ENCODE data around the gene STON1. TPM values are rescaled to one million over a fixed set of nuclear protein-coding genes. Genes with fewer than 3 reads are reported as not detected.
"Not testable (repeated sequence)": the region's sequence is repeated elsewhere in the genome, so short reads cannot be mapped to it uniquely, and the experiment has no call there.

STON1 gene
- total RNA-seq, 1 donor = 25.0 TPM

DNA sequence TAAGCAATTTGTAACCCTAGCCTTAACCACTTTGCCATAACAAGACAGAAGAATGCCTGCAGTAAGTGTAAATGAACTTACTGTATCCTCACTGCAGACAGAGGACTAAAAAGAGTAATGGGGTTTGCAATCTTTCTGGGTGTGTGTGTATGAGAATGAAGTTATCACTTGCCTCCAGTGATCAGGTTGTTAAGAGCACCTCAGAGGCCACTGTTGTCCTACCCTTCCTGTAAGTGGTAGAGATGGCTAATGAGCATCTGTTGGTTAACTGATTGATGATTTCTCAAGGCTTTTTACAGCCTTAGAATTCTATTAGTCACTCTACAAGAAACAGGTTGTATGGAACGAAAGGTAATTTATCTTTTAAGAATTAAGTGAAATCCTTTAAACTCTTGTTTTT lies 60.1 kb downstream of the STON1 start:
- TF ChIP-seq, protein P1, sequence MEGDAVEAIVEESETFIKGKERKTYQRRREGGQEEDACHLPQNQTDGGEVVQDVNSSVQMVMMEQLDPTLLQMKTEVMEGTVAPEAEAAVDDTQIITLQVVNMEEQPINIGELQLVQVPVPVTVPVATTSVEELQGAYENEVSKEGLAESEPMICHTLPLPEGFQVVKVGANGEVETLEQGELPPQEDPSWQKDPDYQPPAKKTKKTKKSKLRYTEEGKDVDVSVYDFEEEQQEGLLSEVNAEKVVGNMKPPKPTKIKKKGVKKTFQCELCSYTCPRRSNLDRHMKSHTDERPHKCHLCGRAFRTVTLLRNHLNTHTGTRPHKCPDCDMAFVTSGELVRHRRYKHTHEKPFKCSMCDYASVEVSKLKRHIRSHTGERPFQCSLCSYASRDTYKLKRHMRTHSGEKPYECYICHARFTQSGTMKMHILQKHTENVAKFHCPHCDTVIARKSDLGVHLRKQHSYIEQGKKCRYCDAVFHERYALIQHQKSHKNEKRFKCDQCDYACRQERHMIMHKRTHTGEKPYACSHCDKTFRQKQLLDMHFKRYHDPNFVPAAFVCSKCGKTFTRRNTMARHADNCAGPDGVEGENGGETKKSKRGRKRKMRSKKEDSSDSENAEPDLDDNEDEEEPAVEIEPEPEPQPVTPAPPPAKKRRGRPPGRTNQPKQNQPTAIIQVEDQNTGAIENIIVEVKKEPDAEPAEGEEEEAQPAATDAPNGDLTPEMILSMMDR (IDR thresholded peaks at IDR 0.05; ENCODE audit: insufficient read depth, low read depth, low read length) = no peak
- DNase-seq (ENCODE audit: low read depth) = no peak

DNA sequence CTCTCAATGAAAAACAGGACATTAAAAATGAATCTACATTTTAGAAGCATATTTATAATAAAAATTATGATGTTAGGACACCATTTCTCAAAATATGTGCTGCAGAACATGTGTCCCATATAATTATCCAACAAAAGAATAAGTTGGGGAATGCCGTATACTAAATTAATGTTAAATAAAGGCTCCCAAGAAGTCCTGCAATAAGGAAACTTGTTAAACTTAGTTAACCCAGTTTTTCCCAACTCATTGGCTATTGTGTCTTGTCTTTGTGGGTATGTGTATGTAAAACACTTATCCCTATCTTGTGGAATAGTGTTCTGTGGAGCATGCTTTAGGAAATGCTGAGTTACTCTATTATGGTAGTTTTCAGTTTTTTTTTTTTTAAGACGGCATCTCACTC lies 62.1 kb downstream of the STON1 start:
- no peak for DNase-seq (ENCODE audit: low read depth)
- TF ChIP-seq, protein P1 (IDR thresholded peaks at IDR 0.05; ENCODE audit: insufficient read depth, low read depth, low read length) = no peak
- H3K4me3 ChIP-seq (ENCODE audit: low read depth, low read length) = no peak overlapping the region

More for the DNA sequence above, 60.1 kb downstream of the STON1 start:
- H3K4me3 ChIP-seq (ENCODE audit: low read depth, low read length) = no peak overlapping the region

DNA sequence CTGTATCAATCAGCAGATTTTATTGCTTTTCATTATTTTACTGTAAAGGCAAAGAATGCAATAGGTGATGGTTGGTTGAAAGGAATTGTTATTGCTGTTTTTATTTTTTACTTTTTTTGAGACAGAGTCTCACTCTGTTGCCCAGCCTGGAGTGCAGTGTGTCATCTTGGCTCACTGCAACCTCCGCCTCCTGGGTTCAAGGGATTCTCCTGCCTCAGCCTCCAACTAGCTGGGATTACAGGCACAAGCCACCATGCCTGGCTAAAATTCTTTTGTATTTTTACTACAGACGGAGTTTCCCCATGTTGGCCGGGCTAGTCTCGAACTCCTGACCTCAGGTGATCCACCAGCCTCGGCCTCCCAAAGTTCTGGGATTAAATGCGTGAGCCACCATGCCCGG lies 66.8 kb downstream of the STON1 start:
- DNase-seq (ENCODE audit: low read depth); H3K4me3 ChIP-seq (ENCODE audit: low read depth, low read length): not testable (repeated sequence)

DNA sequence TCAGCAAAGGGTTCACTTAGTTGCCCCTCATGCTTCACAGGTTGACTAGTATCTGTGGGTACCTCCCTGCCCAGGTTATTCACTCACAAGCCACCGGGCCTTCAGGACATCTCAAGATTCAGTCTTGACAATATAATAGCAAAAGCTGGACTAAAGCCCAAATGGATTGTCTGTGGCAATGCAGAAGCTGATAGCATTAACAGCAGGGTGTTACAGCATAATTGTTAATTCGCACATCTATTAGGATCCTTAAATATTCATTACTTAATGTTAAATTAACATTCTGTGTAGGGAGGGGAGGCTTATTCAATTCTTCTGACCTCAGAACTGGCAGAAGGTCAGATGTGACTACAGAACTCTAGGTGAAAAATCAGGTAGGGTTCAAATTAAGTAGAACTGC lies 67.5 kb downstream of the STON1 start:
- TF ChIP-seq, protein P1 (IDR thresholded peaks at IDR 0.05; ENCODE audit: insufficient read depth, low read depth, low read length) = no peak
- no peak overlapping the region for H3K4me3 ChIP-seq (ENCODE audit: low read depth, low read length)
- DNase-seq (ENCODE audit: low read depth) = no peak

DNA sequence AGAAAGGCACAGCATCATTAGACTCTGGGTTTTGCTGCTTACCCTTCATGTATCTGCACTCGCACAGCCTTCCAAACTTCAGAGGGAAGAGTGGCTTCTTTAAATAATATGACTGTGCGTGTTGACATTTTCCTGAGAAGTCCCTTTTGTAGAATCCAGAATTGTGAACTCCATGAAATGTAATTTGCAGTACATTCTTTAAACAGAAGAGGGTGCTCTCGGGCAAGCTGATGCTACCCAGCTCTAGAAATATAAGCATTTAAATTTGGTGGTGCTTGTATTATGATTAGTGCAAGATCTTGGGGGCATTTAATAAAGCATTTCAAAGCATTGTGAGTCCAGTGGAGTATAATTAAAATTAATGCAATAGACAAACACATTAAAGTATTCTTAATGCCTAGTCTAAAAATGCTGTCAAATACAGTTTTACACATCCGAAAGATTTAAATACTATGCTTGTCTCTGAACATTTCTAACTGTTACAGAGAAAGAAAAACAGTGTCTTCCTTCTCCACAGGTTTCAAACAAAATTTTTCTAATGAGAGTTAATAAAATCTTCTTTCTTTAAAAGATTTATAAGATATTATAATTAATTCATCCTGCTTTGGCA lies 70.4 kb downstream of the STON1 start:
- DNase-seq (ENCODE audit: low read depth) = peak; percentile 53

DNA sequence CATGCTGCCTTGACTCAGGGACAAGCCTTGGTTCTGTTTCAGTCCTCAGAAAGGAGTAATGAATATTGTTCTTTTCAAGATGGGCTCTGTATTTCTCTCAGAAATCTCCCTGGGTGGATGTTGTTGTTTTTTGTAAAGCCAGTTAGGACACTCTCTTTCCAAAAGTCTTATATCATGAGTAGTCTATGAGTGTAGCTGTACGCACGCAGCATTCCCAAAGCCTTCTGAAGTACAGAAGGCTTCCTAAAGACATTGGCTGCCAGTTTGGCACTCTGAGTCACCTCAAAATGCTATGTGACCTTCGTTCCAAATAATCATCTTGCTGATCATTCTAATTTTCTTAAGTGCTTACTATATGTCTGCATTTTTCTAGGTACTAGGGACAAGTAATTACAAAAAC lies 71.0 kb downstream of the STON1 start:
- H3K4me3 ChIP-seq (ENCODE audit: low read depth, low read length) = no peak overlapping the region
- TF ChIP-seq, protein P1 (IDR thresholded peaks at IDR 0.05; ENCODE audit: insufficient read depth, low read depth, low read length) = no peak
- no peak for DNase-seq (ENCODE audit: low read depth)

More for the DNA sequence above, 70.4 kb downstream of the STON1 start:
- no peak overlapping the region for H3K4me3 ChIP-seq (ENCODE audit: low read depth, low read length)
- TF ChIP-seq, protein P1 (IDR thresholded peaks at IDR 0.05; ENCODE audit: insufficient read depth, low read depth, low read length) = peak; percentile 73

DNA sequence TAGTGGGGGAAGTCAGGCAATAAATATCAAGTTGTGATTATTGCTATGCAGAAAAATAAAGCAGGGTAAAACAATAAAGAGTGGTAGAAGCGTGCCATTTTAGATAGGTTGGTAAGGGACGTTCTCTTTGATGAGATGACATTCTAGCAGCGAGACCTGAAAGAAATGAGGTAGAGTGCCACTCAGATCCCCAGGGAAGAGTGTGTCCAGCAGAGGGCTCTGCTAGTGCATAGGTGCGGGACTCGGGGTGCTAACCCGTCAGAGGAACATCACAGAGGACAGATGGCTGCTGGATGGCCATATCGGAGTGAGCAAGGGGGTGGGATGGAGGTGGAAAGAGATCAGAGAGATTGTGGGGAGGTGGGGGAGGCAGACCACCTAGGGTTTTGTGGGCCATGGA lies 71.4 kb downstream of the STON1 start:
- no peak overlapping the region for H3K4me3 ChIP-seq (ENCODE audit: low read depth, low read length)
- DNase-seq (ENCODE audit: low read depth) = no peak
- TF ChIP-seq, protein P1 (IDR thresholded peaks at IDR 0.05; ENCODE audit: insufficient read depth, low read depth, low read length) = peak; percentile 36

All from fibroblast of villous mesenchyme (primary cell).